Fibroblast of pulmonary artery (primary cell): ENCODE measurements around the gene DCX.

Source experiments
- DNase-seq: peaks from one replicate; pipeline ENCODE4 v3.0.0-alpha.2; 2010; ENCODE audit warnings: low read depth
- H3K4me3 ChIP-seq: replicated peaks from 2 replicates; pipeline ENCODE4 v1.5.1; 2011; ENCODE audit warnings: low read depth, mild to moderate bottlenecking, control low read depth, low read length, moderate library complexity
- CTCF ChIP-seq: IDR thresholded peaks from 2 replicates; pipeline ENCODE4 v1.5.1; 2011; ENCODE audit warnings: mild to moderate bottlenecking, control low read depth, low read length, inconsistent platforms; ENCODE audit errors: missing control alignments

Gene DCX

GRCh38 chrX:111254896-111255693 is 156.9 kb downstream of the DCX start:
- no peak for TF ChIP-seq CTCF
- H3K4me3 ChIP-seq = no peak overlapping the region
- DNase-seq = no peak

GRCh38 chrX:111244235-111244750 is 167.7 kb downstream of the DCX start:
- TF ChIP-seq CTCF = peak; percentile 34
- no peak overlapping the region for H3K4me3 ChIP-seq
- DNase-seq = peak; percentile 11
